Umbilical cord (tissue), 2 donors: ENCODE data around the gene DNASE1. TPM values are rescaled to one million over a fixed set of nuclear protein-coding genes. Genes with fewer than 3 reads are reported as not detected.
"Not testable (repeated sequence)": the region's sequence is repeated elsewhere in the genome, so short reads cannot be mapped to it uniquely, and the experiment has no call there.

Source experiments
- DNase-seq: peaks from one replicate; pipeline ENCODE4 v3.0.0-alpha.2; 2015; ENCODE audit warnings: low spot score
- total RNA-seq: library from RNA; depleted of rRNA; stranded (reverse); fragments of >200 nt; gene quantifications from one replicate; pipeline ENCODE4 v1.2.3, GENCODE V29; 2014; ENCODE audit warnings: low replicate concordance; ENCODE audit not compliant: insufficient read depth

DNASE1 gene
- total RNA-seq = 43.3 TPM

DNA sequence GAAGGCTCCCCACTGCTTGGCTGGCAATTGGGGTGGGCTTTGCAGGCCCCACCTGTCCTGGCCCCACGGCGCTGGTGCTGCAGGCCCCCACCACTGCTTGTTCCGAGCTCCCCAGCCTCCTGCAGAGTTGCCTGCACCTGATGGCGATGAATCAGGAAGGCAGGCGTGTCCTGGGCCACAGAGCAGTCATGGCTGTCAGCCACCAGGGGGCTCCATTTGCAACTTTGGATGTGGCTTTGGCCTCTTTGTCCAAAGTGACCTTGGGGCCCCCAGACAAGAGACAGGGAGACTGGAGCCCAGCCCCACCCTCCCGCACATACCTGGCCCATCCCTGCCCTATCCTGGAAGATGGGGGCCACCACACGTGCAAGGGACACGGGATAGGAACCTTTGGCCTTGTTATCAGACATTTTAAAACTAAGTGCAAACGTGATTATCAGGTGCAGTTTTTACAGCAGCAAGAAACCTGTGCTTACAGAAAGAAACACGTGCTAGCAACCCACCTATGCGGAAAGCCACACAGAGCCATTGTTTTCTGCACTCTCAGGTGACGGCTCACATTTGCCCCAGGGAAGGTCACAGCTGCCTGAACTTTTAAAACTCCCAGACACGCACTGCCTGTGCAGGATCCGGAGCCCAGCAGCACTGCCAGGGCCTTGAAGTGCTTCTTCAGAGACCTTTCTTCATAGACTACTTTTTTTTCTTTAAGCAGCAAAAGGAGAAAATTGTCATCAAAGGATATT lies at the start of gene DNASE1:
TSS of gene DNASE1 (plus strand) at position 443 of the 743 bp plus-strand sequence. CDS start 683 bp downstream, outside the sequence.
- peak; percentile 35 for DNase-seq

DNA sequence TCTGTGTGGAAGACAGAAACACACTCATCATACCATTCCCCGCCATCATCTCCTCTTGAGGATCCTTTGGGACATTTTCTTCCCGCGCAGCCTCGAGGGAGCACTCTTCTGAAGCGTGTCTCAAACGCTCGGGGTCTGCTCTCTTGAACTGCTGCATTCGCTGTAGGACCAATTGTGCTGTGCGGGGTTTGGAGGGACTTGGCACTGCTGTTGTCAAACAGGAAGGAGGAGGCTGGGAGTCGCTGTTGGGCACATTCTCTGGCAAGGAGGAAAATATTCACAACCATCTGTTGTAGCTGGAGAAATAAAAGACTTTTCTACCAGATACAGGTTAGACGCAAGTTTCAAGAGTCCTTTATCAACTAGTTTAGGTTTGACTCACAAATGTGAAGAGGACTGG lies 48.0 kb upstream of the DNASE1 start:
- DNase-seq = no peak

- no peak for DNase-seq
Measured at GRCh38 chr16:3607161-3607560, 47.3 kb upstream of the DNASE1 start.

DNA sequence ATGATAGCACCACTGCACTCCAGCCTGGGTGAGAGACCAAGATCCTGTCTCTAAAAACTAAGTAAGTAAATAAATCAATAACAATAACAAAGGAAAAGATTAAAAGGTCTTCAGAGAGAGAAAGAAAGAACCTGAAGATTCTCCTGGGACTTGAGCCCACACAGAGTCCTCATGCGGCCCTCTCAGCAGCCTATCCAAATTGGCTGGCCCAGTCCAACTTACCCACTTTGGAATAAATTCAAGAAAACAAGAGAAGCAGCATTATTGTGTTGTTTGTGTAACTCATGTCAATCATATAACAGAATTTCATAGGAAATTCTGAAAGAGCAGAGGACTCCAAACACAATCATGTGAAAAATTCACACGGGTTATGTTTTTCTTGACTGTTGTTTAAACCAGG lies 46.9 kb upstream of the DNASE1 start:
- DNase-seq = no peak

DNA sequence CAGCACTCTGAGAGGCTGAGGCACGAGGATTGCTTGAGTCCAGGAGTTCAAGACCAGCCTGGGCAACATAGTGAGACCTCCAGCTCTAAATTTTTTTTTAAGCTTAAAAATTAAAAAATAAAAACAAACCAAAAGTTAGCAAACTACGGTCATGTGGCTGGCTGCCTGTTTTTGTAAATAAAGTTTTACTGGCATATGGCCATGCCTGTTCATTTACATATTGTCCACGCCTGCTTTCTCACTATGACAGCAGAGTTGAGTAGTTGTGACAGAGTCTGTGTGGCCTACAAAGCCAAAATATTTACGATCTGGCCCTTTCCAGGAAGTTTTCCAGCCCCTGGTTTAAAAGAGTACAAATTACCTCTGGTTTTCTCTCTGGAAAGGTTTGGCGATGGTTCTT lies 46.4 kb upstream of the DNASE1 start:
- DNase-seq = no peak

GRCh38 chr16:3608976-3609375 lies 45.5 kb upstream of the DNASE1 start:
- DNase-seq = not testable (repeated sequence)

DNA sequence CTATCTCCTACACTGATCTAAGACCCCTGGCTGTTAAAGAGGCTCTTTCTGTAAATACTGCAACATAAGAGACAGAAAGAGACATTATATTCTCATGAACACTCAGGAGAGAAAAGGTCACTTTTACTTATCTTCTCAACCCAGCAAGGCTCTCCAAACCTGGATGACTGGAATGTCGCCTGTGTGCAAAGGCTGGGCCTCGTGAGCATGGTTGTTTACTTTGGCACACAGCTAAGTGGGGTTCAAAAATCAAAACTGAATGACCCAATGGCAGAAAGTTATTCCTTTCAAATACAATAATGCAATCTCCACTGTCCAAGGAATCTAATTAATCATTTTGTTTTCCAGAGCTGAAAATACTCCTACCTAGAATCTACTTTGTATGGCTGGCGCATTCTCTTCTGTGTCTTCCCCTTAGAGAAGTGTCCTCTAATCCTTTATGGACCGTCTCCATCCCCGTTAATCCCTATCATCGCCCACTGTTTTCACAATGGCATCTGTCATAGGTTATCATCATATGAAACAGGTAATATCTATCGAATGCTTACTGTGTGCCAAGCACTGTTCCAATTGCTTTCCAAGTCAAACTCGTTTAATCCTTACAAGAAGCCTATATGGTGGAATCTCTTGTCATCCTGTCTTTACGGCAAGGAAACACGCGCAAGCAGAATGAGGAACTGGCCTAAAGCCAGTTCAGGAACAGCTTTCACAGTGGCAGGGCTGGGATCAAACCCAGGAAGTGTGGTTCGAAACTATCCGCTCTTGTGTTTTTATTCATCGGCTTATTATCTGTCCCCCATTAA lies 44.4 kb upstream of the DNASE1 start:
- no peak for DNase-seq

DNA sequence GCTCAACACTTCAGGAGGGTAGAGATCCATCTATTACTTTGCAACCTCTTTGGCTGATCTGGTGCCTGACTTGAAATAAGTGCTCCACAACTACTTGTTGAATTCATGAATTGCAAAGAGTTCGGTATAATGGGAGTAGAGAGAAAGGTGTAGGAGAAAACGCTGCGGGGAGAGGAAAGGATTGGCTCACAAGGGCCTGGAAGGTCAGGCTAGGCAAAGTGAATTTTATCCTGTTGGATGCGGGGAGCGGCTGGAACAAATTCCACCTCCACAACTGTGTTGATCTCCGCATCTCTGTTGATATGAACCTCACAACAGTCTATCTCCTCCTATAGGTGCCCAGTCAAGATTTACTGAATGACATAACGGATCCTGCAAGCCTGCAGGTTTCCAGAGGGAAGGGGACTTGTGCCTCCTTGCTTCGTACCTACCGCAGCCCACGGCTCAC lies 43.8 kb upstream of the DNASE1 start:
- DNase-seq = no peak

DNA sequence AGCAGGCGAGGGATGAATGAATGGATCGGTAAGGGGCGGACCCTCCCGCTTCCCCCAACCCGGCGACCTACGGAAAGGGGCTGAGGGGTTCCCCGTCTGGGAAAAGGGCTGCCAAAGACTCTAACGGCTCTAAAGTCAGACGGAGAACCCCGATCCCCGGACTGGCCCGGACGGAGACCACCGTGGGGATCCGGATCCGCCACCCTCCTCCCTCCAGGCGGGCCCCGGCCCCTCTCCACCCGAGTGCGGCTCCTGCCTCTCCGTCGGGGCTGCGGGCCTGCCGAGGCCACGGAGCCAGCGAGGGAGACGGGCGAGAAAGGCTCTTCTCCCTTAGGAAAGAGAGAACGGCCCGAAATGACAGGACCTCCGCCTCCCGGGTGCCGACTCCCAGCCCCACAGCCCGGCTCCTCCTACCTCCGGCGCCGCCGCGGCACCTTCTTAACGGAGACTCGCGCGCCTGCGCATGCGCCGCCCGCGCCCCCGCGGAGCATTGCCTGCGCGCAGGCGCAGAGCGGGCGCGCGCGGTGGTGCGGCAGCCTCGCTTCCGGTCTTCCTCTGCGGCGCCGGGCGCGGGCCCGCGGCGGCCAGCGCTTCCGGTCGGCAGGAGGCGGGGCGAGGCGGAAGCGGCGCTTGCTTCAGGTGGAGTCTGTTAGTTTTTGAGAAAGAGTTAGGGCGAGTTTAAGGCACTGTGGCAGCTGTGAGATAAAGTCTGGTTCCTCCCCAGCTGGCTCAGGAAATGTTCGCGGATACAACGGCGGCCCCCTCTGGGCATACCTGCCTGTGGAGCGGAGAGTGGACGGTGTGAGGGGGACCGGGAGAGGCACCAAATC lies 43.1 kb upstream of the DNASE1 start, which contains the start of gene SLX4:
TSS of gene SLX4 (minus strand) at position 461 of the 830 bp plus-strand sequence. CDS start 2,642 bp downstream, outside the sequence.
- peak; percentile 95 for DNase-seq

DNA sequence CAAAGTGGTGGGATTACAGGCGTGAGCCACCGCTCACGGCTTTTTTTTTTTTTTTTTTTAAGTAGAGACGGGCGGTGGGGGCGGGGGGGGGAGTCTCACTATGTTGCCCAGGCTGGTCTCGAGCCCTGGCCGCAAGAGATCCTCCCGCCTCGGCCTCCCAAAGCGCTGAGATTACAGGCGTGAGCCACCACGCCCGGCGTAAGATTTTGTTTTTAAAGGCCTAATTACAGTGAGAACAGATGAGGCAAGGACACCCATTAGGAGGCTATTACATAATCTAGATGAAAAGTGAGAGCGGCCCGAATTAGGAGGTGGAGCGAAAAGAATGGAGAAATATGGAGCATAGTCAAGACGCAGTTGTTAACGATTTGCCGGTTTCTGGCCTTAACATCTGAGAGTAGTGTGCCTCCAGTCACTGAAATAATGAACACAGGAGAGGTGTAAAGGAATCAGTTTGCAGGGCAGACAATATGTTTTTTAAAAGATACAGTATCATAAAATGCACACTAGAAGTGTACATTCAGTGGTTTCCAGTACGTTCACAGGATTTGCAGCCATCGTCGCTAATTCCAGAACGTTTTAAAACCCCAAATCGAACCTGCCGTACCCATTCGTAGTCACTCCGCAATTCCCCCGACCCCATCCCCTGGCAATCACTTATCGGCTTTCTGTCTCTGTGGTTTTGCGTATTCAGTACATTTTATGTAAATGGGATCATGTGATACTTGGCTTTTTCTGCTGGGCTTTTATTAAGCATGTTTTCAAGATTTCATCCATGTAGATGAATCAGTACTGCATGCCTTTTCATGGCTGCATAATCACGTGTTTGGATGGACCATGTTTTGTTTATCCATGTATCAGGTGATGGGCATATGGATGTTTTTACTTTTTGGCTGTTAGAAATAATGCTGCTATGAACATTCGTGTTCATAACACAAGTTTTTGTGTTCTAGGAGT lies 41.7 kb upstream of the DNASE1 start:
- DNase-seq = no peak

DNA sequence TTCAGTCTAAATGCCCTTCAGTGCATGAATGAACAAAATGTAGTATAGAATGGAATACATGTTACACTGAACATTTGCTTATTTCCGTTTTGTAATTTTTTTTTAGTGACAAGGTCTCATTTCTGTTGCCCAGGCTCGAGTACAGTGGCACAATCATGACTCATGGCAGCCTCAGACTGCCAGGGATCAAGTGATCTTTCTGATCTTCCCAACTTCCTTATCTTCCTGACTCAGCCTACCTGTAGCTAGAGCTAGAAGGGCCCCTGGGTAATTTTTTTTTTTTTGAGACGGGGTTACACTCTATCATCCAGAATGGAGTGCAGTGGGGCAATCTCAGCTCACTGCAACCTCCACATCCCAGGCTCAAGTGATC lies 35.7 kb upstream of the DNASE1 start:
- no peak for DNase-seq

DNA sequence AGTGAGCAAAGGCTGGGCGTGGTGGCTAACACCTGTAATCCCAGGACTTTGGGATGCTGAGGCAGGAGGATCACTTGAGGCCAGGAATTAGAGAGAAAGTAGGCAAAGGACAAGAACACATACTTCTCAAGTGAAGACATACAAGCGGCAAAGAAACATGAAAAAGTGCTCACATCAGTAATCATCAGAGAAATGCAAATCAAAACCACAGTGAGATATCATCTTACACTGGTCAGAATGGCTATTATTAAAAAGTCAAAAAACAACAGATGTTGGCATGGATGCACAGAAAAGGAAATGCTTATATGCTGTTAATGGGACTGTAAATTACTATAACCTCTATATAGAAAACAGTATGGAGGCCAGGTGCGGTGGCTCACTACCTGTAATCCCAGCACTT lies 30.8 kb upstream of the DNASE1 start:
- no peak for DNase-seq

DNA sequence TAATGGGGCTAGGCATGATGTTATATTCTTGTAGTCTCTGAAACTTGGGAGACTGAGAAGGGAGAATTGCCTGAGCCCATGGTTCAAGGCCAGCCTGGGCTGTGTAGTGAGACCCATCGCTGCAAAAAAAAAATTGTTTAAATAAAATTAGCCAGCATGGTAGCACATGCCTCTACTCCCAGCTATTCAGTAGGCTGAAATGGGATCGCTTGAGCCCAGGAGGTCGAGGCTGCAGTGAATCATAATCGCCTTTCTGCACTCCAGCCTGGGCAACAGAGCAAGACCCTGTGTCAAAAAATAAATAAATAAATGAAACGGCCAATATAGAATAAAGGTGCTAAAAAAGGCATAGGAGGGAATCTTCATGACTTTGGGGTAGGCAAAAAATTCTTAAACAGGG lies 29.2 kb upstream of the DNASE1 start:
- DNase-seq = no peak

DNA sequence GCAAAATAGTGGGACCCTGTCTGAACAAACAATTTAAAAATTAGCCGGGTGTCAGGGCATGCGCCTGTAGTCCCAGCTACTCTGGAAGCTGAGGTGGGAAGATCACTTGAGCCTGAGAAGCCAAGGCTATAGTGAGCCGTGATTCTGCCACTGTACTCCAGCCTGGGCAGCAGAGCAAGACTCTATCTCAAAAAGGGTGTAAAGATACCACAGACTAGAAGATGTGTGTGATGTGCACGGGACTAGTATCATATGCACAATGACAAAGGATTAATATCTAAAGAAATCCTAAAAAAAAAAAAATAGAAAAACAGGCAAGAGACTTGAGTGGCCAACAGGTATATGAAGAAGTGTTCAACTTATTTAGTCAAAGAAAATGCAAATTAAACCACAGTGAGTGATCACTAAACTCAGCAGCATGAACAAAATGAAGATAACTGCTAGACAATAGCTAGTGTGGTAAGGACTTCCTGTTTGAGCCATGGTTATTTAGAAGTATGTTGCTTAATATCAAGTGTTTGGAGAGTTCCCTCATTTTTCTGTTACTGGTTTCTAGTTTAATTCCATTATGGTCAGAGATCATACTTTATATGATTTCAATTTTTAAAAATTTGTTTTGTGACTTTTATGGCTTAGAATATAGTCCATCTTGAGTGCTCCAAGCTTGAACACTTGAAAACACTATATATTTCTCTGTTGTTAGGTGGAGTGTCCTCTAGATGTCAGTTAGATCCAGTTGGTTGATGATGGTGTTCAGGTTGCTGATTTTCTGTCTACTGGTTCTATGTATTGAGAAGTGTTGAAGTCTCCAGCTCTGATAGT lies 28.4 kb upstream of the DNASE1 start:
- DNase-seq = no peak

DNA sequence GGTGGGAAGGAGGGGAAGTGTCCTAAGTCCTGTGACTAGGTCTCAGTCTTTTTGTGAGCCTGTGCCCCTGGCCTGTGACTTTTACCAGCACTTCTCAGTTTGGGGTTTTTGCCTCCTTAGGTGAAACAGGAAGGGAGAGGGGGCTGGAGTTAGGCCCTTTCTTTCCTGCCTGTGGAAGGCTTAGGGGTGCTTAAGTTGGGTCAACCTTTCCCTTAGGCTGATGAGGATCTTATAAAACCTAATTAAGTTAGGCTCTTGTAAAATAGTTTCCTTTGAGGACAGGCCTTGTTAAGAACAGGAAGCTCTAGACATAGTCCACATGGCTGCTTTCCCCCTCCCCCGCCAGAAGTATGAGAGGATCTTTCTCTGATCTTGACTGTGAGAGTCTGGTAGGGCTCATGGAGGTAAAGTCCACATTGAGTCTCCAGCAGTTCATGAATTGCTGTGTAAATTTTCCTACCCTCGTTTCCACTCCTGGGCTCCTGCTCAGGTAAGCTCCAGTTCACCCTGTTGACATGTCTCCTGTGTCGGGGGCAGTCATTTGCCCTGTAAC lies 17.0 kb upstream of the DNASE1 start:
- peak; percentile 80 for DNase-seq

- no peak for DNase-seq
Measured at GRCh38 chr16:3638916-3639644, 15.4 kb upstream of the DNASE1 start.

- peak; percentile 41 for DNase-seq
Measured at GRCh38 chr16:3640207-3640606, 14.3 kb upstream of the DNASE1 start.

- no peak for DNase-seq
Measured at GRCh38 chr16:3640632-3641501, 13.6 kb upstream of the DNASE1 start.
